Measurements from ENCODE around the gene FRAT2. TPM values are rescaled to one million over a fixed set of nuclear protein-coding genes. Genes with fewer than 3 reads are reported as not detected.
"Not testable (repeated sequence)": the region's sequence is repeated elsewhere in the genome, so short reads cannot be mapped to it uniquely, and the experiment has no call there.

Gene FRAT2
- total RNA-seq, 1 experiment from 2014 or later, result 16.6 TPM

DNA sequence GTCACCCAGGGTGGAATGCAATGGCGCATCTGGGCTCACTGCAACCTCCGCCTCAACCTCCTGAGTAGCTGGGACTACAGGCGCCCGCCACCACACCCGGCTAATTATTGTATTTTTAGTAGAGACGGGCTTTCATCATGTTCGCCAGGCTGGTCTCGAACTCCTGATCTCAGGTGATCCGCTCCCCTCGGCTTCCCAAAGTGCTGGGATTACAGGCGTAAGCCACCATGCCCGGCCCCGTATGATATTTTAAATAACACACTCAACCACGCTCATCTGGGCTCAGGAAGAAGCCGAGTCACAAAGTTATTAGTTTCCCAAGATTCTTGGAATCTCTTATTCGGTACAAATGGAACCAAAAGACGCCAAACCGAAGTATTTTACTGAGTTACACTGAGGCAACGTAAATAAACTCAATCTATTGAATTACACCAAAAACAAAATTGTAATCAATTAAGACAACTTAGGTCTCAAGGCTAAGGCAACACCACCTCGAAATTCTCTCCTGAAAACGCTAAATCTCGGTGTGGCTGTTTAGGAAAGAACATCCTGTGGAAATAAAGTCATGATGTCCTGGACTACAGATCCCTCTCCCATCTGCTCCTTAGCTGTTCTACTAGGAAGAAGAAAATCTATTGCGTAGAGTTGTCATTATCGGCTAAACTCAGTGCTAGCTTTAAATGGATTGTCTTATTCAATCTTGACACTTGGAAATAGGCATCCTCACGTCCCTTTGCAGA is 43.0 kb downstream of the FRAT2 start:
- Mint-ChIP-seq H3K36me3 (ENCODE audit: insufficient read depth, unreplicated experiment) (peaks cover 8% of the 10 kb centered on the region), H3K27me3 (ENCODE audit: insufficient read depth, unreplicated experiment) (no peaks in the 10 kb centered on the region), H3K4me3 (ENCODE audit: unreplicated experiment) (peak overlapping the region; percentile 94), H3K27ac (ENCODE audit: unreplicated experiment) (peak overlapping the region; percentile 91), H3K9me3 (ENCODE audit: unreplicated experiment) (no peaks in the 10 kb centered on the region), H3K4me1 (ENCODE audit: low read depth, unreplicated experiment) (peaks cover 6% of the 10 kb centered on the region)
- intact Hi-C loops (cut with micrococcal nuclease; ENCODE audit: unreplicated experiment), result loop anchor here (1.0 to 2.0 kb wide), 3 partner anchors 28 to 110 kb away; partner anchors contain the start of genes FRAT1 and RRP12
- Histone ChIP-seq H3K4me1 (peaks cover 6% of the 10 kb centered on the region; the same call in 1 of the 2 replicates), H3K27me3 (replicated peaks; ENCODE audit: control insufficient read depth, insufficient read depth, low read length) (no peaks in the 10 kb centered on the region), H3K36me3 (ENCODE audit: control insufficient read depth, insufficient read depth, low read length) (no peaks in the 10 kb centered on the region), H3K4me3 (ENCODE audit: low read depth, low read length) (peak overlapping the region; percentile 97), H3K9me3 (no peaks in the 10 kb centered on the region)
- ChIA-PET POLR2A (interaction anchor here (0.8 to 1.3 kb wide), 3 partner anchors 28 to 110 kb away, joined by 4 to 8 read pairs (median 5); partner anchors contain the start of genes FRAT1 and RRP12), CTCF (interaction anchor here (0.7 to 2.5 kb wide), 3 partner anchors 13 to 42 kb away, joined by 3 to 14 read pairs (median 5); no protein-coding TSS in a partner anchor)
- no peak for DNase-seq
- BruUV-seq (replicated peaks), result TSS peak; percentile 77
- TF ChIP-seq, protein P1, sequence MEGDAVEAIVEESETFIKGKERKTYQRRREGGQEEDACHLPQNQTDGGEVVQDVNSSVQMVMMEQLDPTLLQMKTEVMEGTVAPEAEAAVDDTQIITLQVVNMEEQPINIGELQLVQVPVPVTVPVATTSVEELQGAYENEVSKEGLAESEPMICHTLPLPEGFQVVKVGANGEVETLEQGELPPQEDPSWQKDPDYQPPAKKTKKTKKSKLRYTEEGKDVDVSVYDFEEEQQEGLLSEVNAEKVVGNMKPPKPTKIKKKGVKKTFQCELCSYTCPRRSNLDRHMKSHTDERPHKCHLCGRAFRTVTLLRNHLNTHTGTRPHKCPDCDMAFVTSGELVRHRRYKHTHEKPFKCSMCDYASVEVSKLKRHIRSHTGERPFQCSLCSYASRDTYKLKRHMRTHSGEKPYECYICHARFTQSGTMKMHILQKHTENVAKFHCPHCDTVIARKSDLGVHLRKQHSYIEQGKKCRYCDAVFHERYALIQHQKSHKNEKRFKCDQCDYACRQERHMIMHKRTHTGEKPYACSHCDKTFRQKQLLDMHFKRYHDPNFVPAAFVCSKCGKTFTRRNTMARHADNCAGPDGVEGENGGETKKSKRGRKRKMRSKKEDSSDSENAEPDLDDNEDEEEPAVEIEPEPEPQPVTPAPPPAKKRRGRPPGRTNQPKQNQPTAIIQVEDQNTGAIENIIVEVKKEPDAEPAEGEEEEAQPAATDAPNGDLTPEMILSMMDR (IDR thresholded peaks at IDR 0.05; ENCODE audit: insufficient read depth in 1 of 2, low read depth in 1 of 2, low read length in 1 of 2, severe bottlenecking in 1 of 2, unreplicated experiment in 1 of 2), result no peak

DNA sequence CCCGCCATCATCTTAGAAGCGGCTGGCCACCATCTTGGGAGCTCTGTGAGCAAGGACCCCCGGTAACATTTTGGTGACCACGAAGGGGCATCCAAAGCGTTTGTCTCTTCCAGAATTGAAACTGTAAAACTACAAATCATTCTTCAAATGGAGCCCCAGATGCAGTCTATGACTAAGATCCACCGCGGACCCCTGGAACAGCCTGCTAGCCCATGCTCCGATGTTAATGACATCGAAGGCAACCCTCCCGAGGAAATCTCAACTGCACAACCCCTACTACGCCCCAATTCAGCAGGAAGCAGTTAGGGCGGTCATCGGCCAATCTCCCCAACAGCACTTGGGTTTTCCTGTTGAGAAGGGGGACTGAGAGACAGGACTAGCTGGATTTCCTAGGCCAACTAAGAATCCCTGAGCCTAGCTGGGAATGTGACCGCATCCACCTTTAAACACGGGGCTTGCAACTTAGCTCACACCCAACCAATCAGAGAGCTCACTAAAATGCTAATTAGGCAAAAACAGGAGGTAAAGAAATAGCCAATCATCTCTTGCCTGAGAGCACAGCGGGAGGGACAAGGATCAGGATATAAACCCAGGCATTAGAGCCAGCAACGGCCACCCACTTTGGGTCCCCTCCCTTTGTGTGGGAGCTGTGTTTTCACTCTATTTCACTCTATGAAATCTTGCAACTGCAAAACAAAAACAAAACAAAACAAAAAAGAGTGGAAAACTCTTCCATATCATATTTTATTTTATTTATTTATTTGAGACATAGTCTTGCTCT is 43.8 kb downstream of the FRAT2 start:
- H3K9me3 ChIP-seq; H3K4me1 ChIP-seq; H3K36me3 ChIP-seq (ENCODE audit: control insufficient read depth, insufficient read depth, low read length); H3K4me1 Mint-ChIP-seq (ENCODE audit: low read depth, unreplicated experiment); H3K36me3 Mint-ChIP-seq (ENCODE audit: insufficient read depth, unreplicated experiment); intact Hi-C loops (cut with micrococcal nuclease; ENCODE audit: unreplicated experiment); H3K9me3 Mint-ChIP-seq (ENCODE audit: unreplicated experiment); H3K27me3 ChIP-seq (replicated peaks; ENCODE audit: control insufficient read depth, insufficient read depth, low read length); H3K27me3 Mint-ChIP-seq (ENCODE audit: insufficient read depth, unreplicated experiment); BruUV-seq (replicated peaks); DNase-seq; POLR2A ChIA-PET: not testable (repeated sequence)
- peak overlapping the region; percentile 94 for H3K4me3 Mint-ChIP-seq (ENCODE audit: unreplicated experiment)
- CTCF ChIA-PET, result interaction anchor here (2.5 kb wide), 1 partner anchor 12 kb away, joined by 14 read pairs; no protein-coding TSS in a partner anchor
- H3K27ac Mint-ChIP-seq (ENCODE audit: unreplicated experiment), result peak overlapping the region; percentile 91
- H3K4me3 ChIP-seq (ENCODE audit: low read depth, low read length), result peak overlapping the region; percentile 97

DNA sequence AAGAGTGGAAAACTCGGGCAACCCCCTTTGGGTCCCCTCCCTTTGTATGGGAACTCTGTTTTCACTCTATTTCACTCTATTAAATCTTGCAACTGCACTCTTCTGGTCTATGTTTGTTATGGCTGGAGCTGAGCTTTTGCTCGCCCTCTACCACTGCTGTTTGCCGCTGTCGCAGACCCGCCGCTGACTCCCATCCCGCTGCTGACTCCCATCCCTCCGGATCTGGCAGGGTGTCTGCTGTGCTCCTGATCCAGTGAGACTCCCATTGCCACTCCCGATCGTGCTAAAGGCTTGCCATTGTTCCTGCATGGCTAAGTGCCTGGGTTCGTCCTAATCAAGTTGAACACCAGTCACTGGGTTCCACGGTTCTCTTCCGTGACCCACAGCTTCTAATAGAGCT is 44.5 kb downstream of the FRAT2 start:
- H3K9me3 Mint-ChIP-seq (ENCODE audit: unreplicated experiment); CTCF ChIA-PET; H3K27me3 ChIP-seq (replicated peaks; ENCODE audit: control insufficient read depth, insufficient read depth, low read length); DNase-seq; intact Hi-C loops (cut with micrococcal nuclease; ENCODE audit: unreplicated experiment); H3K4me3 ChIP-seq (ENCODE audit: low read depth, low read length); BruUV-seq (replicated peaks); H3K9me3 ChIP-seq; H3K4me1 Mint-ChIP-seq (ENCODE audit: low read depth, unreplicated experiment); H3K4me3 Mint-ChIP-seq (ENCODE audit: unreplicated experiment); H3K27me3 Mint-ChIP-seq (ENCODE audit: insufficient read depth, unreplicated experiment); H3K4me1 ChIP-seq; H3K36me3 ChIP-seq (ENCODE audit: control insufficient read depth, insufficient read depth, low read length); H3K36me3 Mint-ChIP-seq (ENCODE audit: insufficient read depth, unreplicated experiment); POLR2A ChIA-PET; H3K27ac Mint-ChIP-seq (ENCODE audit: unreplicated experiment): not testable (repeated sequence)

Other genes starting within 250 kb of the FRAT2 start
- 0.41 and 0.42 TPM in 2 replicates for gene SLIT1, start 148.8 kb downstream of the FRAT2 start, total RNA-seq (2022)
- 13.9 and 15.9 TPM in 2 replicates for gene ARHGAP19, start 42.1 kb downstream of the FRAT2 start, total RNA-seq (2022)
- 2.3 and 2.9 TPM in 2 replicates for gene FRAT1, start 15.5 kb downstream of the FRAT2 start, total RNA-seq (2022)
- 69.3 and 70.5 TPM in 2 replicates for gene RRP12, start 66.6 kb upstream of the FRAT2 start, total RNA-seq (2022)
- gene PGAM1, start 91.5 kb upstream of the FRAT2 start, total RNA-seq (2022), result 412 and 462 TPM in 2 replicates
- 77.5 and 84.7 TPM in 2 replicates for gene EXOSC1, start 111.3 kb upstream of the FRAT2 start, total RNA-seq (2022)
- gene ZDHHC16, start 111.4 kb upstream of the FRAT2 start, total RNA-seq (2022), result 43.5 and 48.3 TPM in 2 replicates
- 105 and 112 TPM in 2 replicates for gene MMS19, start 163.7 kb upstream of the FRAT2 start, total RNA-seq (2022)
- 11.4 and 11.7 TPM in 2 replicates for gene UBTD1, start 164.2 kb upstream of the FRAT2 start, total RNA-seq (2022)
- 0.23 TPM in 1 of 2 replicates, not detected in the other for gene ANKRD2, start 238.1 kb upstream of the FRAT2 start, total RNA-seq (2022)
- 0.50 and 0.67 TPM in 2 replicates for gene HOGA1, start 249.7 kb upstream of the FRAT2 start, total RNA-seq (2022)

All from Caco-2 (cell line).